ENCODE data around the gene ITGB4.

Gene ITGB4

DNA sequence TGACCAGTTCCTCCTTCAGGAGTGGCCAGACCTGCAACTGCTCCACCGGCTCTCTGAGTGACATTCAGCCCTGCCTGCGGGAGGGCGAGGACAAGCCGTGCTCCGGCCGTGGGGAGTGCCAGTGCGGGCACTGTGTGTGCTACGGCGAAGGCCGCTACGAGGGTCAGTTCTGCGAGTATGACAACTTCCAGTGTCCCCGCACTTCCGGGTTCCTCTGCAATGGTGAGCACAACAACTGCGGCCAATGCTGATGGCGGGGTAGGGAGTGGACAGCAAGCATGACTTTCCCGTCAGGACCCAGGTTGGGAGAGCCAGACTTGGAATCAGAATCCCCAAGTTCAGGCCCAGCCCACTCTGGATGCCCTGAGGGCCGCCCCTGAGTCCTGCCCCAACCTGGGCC lies 12.2 kb downstream of the ITGB4 start:
- DNase-seq = no peak

DNA sequence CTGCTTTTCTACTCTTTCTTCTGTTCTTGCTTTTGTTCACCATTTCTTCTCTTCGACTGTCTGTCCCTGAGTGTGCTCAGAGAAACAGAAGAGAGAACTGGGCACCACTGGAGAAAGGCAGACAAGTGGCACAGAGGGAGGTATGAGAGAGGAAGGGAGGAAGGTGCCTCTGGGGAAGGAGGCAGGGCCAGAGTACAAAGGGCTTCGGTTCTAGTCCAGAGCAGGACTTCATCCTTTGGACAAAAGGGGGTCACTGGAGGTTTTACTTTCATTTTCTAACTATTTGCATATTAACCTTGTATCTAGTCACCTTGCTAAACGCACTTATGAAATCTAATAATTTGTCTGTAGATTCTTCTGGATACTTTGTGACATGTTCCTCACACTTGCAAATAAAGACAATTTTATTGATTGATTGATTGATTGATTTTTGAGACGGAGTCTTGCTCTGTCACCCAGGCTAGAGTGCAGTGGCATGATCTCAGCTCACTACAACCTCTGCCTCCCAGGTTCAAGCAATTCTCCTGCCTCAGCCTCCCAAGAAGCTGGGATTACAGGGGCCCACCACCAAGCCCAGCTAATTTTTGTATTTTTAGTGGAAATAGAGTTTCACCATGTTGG lies 13.5 kb downstream of the ITGB4 start:
- no peak for DNase-seq

DNA sequence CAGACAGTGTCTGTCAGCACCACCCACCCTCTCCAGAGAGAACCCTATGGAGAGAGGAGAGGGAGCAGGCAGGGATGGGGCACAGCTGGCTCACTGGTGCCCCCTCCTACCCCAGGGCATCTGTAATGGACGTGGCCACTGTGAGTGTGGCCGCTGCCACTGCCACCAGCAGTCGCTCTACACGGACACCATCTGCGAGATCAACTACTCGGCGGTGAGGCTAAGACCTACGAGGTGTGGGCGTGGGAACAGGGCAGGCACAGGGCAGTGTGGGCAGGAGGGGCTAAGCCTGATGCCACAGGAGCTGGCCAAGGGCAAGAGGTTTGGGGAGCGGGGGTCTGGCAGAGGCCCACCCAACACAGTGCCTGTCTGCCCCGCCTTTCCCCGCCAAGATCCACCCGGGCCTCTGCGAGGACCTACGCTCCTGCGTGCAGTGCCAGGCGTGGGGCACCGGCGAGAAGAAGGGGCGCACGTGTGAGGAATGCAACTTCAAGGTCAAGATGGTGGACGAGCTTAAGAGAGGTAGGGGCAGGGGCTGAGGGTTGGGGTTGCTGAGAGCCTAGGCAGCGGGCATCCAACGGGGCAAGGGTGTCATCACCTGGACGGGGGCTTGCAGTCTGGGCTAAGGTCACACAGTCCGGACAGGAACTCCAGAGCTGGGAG lies 15.0 kb downstream of the ITGB4 start:
- no peak for DNase-seq

DNA sequence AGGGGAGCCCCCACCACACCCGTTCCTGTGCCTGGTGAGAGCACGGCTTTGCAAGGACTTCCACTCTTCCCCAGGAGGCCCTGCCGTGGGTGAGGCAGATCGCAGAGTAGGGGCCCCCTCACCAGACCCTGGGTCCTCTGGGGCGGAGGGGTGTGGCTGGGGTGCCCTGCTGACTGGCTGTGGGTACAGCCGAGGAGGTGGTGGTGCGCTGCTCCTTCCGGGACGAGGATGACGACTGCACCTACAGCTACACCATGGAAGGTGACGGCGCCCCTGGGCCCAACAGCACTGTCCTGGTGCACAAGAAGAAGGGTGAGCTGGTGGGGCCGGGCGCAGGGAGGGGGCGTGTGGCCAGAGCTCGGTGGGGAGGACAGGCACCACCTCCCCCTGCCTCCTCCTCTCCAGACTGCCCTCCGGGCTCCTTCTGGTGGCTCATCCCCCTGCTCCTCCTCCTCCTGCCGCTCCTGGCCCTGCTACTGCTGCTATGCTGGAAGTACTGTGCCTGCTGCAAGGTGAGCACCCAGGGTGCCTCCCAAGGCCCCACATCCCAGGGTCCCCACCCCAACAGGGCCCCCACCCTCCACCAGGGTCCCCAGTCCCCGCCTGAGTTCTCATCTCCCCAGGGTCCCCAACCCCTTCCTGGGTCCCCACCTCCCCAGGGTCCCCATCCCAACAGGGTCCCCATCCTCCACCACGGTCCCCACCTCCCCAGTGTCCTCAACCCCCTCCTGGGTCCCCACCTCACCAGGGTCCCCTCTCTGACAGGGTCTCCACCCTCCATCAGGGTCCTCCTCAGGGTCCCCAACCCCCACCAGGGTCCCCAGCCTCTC lies 16.1 kb downstream of the ITGB4 start:
- DNase-seq = no peak

DNA sequence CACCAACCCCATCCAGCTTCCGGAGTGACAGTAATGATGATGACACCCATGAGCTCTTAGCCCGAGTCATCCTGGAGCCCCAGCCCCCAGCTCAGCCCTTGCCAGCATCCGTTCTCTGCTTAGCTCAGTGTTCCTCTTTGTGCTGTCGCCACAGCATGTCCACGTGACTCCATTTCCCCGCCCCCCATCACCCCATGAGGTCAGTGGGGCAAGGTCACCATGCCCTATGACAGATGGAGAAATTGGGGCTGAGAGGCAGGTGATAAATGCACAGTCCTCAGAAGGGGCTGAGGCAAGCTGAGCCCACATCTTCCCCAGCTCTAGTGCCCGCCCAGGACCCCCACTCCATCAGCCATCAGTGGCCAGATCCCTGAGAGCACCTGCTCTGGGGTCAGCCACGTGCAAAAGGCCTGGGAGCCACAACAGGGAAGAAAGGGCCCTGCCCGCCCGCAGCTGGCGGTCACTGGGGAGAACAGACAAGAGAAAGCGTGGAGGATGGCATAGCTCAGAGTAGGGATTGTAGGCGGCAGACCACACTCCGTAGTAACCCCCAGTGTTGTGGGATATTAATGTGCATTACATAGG lies 17.1 kb downstream of the ITGB4 start:
- no peak for DNase-seq

DNA sequence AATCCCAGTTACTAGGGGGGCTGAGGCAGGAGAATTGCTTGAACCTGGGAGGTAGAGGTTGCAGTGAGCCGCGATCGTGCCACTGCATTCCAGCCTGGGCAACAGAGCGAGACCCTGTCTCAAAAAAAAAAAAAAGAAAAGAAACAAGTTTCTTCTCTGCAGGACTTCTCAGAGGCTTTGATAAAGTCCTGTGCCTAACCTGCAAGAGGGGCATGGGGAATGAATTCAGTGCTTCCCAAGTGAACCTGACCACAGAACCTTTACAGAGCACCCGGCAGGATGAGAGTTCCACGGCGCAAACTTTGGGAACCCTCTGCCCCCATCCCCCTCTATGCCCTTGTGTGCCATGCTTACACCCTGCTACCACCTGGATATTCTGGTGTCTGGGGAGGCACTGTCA lies 17.9 kb downstream of the ITGB4 start:
- no peak for DNase-seq

DNA sequence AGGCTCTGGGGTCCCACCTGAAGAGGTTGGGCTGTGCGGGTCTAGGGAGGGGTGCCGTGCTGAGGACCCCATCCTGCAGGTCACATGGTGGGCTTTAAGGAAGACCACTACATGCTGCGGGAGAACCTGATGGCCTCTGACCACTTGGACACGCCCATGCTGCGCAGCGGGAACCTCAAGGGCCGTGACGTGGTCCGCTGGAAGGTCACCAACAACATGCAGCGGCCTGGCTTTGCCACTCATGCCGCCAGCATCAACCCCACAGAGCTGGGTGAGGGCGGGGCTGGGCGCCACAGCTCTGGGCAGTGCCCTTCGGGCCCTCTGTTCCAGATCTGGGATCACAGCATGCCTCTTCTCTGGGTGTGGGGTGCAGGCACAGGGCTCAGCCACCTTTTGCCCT lies 18.5 kb downstream of the ITGB4 start:
- DNase-seq = no peak

DNA sequence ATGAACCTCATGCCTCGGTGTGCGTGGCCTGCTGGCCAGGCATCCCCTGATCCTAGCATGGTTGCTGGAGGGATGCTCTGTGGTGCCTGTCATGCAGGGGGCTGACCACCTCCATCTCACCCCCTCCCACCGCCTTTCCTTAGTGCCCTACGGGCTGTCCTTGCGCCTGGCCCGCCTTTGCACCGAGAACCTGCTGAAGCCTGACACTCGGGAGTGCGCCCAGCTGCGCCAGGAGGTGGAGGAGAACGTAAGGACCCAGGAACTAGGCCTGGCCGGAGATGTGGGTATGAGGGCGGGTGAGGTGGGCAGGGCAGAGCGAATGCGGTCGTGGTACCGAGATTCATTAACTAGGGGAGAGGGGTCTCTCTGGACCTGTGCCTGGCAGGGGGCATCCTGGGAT lies 19.0 kb downstream of the ITGB4 start:
- DNase-seq = no peak

DNA sequence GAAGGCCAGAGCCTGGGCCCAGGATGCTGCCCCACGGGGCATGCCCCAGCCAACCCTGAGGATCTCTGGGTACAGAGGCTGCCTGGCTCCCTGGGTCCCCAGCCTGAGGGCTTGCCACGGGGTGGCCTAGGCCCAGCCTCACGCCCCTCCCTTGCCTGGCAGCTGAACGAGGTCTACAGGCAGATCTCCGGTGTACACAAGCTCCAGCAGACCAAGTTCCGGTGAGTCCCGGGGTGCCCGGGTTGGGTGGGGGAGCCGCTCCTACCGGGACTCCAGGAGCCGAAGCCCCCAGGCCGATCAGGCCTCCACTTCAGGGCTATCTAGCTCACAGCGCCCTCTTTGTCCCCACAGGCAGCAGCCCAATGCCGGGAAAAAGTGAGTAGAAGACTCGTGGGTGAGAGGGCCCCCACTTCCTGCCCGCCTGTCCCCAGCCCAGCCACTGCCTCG lies 19.4 kb downstream of the ITGB4 start:
- no peak for DNase-seq

DNA sequence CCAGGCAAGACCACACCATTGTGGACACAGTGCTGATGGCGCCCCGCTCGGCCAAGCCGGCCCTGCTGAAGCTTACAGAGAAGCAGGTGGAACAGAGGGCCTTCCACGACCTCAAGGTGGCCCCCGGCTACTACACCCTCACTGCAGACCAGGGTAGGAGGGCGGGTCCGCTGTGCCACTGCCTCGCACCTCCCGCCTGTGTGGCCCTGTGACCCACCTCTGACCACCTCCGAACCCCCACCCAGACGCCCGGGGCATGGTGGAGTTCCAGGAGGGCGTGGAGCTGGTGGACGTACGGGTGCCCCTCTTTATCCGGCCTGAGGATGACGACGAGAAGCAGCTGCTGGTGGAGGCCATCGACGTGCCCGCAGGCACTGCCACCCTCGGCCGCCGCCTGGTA lies 21.1 kb downstream of the ITGB4 start:
- DNase-seq = no peak

DNA sequence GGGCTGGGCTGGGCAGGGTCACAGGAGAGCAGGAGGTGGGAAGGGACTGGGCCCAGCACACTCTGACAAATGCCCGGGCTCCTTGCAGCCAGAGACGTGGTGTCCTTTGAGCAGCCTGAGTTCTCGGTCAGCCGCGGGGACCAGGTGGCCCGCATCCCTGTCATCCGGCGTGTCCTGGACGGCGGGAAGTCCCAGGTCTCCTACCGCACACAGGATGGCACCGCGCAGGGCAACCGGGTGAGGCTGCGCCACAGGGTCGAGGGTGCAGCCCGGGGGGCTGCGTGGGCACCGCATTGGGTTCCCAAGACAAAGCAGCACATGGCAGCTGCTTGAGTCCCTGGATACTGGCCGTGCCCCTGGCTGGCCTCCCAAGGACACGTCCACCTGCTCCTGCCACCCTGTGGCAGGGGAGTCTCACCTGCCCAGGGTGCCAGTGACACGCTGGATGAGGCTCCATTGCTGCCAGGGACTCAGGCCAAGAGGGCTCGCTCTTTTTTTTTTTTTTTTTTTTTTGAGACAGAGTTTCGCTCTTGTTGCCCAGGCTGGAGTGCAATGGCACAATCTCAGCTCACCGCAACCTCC lies 22.5 kb downstream of the ITGB4 start:
- no peak for DNase-seq

DNA sequence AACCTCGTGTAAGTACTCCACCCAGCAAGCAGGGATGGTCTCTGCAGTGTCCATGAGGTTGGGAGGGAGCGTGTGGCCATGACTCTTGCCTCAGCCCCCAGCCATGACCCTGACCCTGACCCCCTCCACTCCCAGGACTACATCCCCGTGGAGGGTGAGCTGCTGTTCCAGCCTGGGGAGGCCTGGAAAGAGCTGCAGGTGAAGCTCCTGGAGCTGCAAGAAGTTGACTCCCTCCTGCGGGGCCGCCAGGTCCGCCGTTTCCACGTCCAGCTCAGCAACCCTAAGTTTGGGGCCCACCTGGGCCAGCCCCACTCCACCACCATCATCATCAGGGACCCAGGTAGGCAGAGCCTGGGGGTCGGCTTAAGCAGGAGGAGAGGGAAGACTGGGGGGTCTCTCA lies 27.4 kb downstream of the ITGB4 start:
- DNase-seq = no peak

DNA sequence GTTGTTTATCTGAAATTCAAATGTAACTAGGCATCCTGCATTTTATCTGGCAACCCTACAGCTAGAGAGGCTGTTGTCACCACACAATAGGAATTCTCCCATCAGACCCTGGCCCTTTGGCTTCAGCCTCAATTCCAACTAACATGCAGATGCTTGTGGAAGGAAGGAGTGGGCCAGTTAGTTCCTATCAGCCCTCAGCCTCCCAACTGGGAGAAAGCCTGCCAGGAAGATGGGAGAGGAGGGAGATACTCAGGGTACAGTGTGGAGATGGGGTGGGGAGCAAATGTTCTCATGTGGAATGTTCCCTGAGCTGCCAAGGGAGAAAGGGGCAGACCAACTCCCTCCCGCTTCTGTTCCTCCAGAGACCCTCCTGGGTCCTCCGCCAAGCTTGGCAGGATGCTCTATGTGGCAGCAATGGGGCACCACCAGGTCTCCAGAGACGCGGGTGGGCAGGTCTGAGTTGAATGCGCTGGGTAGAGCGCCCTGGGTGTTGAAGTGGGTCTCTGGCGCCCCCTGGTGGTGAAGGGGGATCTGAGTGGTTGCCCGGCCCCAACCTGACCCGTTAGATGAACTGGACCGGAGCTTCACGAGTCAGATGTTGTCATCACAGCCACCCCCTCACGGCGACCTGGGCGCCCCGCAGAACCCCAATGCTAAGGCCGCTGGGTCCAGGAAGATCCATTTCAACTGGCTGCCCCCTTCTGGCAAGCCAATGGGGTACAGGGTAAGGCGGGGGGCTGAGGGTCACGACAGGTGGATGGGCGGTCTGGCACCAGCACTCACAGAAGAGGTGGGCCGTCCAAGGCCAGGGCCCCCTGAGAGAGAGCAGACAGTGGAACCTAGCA lies 28.5 kb downstream of the ITGB4 start:
- peak; percentile 57 for DNase-seq

DNA sequence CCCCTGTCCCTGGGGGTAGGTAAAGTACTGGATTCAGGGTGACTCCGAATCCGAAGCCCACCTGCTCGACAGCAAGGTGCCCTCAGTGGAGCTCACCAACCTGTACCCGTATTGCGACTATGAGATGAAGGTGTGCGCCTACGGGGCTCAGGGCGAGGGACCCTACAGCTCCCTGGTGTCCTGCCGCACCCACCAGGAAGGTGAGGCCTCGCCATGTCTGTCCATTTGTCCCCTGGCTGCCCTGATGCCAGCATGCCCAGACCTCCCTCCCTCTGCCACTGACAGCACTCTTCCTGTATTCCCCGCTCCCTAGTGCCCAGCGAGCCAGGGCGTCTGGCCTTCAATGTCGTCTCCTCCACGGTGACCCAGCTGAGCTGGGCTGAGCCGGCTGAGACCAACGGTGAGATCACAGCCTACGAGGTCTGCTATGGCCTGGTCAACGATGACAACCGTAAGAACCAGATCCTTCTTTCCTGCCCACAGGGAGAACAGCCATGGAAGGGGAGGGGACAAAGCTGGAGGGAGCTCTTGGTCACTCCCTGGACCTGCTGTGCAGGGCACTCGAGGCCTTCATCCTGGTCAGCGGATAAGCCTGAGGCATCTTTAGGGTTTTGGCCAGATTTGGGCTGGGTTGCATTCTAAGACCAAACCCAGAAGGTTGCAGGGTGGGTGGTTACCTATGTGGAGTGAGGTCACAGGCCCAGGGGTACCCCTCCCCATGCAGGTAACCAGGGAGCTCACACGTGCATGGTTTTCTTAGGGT lies 29.6 kb downstream of the ITGB4 start:
- no peak for DNase-seq

DNA sequence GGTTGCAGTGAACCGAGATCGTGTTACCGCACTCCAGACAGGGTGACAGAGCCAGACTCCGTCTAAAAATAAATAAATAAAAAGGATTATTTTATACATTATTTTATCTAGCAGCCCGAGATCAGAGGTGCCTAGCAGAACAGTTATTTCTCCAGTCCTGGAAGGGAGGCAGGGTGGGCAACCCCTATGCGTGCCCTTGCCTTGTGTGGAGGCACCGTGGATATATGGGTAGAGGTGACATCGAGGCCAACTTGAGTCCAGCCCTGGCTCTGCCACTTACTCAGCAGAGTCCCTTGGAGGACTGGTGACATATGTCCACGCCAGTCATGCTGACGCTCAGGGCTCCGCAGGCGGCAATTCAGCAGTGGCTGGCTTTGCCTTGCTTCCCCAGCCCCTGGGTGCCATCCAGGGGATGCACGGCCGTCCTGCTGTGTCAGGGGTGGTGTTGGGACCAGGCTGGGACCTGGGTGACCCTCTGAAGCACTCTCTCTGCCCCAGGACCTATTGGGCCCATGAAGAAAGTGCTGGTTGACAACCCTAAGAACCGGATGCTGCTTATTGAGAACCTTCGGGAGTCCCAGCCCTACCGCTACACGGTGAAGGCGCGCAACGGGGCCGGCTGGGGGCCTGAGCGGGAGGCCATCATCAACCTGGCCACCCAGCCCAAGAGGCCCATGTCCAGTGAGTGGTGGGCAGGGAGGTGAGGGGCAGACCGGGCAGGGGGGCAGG lies 30.6 kb downstream of the ITGB4 start:
- no peak for DNase-seq

DNA sequence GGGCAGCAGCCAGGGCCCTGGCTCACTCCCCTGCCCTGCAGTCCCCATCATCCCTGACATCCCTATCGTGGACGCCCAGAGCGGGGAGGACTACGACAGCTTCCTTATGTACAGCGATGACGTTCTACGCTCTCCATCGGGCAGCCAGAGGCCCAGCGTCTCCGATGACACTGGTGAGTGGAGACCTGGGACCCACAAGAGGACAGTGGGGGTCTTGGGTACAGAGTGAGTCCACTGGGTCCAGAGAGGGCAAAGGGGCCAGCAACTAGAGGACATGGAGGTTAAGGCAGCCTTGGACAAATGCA lies 31.1 kb downstream of the ITGB4 start:
- DNase-seq = no peak

DNA sequence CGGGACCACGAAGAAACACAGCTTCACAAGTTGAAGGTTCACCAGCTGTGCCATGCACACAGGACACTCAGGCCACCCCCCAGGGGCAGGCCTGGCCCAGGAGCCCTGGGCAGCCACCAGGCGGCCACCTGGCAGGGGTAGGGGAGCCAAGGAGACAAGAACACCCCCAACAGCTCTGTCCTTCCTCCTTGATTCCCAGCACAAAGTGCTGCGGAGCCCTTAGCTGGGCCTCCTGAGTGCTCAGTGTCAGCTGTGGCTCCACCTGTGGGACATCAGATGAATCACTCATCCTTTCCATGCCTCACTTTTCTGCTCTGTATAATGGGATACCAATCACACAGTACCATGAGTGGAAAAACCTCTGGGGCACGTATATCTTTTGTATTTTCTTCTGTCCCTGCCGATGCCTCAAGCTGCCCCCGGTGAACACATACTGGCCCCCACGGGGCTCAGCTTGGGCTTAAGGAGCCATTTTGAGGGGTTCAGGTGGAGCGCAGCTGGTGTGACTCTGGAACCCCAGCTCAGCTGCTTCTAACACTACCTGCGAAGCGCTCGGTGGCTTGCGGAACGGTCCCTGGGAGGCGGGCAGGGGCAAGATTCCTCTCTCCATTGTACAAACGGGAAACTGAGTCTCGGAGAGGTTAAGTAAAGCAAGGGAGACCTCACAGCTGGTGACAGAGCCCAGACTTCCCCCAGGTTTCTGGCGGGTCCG lies 31.7 kb downstream of the ITGB4 start:
- DNase-seq = no peak

DNA sequence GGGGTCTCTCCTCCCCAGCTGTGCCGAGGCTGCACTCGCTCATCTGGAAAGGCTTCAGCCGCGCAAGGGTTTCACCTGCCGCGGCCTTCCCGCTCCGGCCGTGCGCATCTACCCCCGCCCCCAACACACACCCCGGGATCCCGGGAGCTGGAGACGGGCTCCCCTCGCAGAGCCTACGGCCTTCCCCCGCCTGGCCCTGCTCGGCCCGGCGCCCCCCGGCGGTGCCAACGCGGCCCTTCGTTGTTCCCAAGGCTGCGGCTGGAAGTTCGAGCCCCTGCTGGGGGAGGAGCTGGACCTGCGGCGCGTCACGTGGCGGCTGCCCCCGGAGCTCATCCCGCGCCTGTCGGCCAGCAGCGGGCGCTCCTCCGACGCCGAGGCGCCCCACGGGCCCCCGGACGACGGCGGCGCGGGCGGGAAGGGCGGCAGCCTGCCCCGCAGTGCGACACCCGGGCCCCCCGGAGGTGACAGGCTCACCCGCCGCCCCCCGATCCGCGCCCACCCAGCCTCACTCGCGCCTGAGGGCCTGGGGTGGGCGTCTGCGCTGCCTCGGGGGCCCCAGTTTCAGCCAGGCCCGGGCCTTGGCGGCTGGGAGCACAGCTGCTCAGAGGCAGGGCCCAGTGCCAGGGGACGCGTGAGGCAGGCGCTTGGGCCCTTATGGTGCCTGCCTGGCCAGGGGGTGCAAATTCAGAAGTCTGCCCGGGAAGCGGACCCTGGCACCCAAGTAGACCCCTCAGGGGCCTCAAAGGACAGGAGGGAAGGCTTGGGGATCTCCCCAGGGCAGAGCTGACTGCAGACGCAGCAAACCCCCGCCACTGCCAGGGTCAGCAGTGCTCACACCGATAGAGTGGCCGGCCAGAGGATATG lies 32.5 kb downstream of the ITGB4 start:
- peak; percentile 21 for DNase-seq
